HG02981 (cell line): ENCODE results near the gene C20orf96.
"Not testable (repeated sequence)": the region's sequence is repeated elsewhere in the genome, so short reads cannot be mapped to it uniquely, and the experiment has no call there.

Source experiments
- ATAC-seq: cut with Tn5 transposase; IDR thresholded peaks from one replicate; pipeline ENCODE4 v1.9.1; 2021; ENCODE audit warnings: mild to moderate bottlenecking, moderate library complexity; ENCODE audit not compliant: unreplicated experiment

C20orf96 gene, protein sequence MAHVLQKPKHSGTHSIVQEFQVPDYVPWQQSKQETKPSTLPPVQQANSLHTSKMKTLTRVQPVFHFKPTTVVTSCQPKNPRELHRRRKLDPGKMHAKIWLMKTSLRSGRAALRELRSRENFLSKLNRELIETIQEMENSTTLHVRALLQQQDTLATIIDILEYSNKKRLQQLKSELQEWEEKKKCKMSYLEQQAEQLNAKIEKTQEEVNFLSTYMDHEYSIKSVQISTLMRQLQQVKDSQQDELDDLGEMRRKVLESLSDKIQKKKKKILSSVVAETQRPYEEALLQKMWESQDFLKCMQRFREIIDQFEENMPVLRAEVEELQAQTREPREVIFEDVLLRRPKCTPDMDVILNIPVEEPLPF

GRCh38 chr20:290084-290831 lies at the start of gene C20orf96:
C20orf96 (minus strand) TSS chr20:290750; CDS start chr20:290610, 140 bp downstream.
- peak; percentile 87 for ATAC-seq

DNA sequence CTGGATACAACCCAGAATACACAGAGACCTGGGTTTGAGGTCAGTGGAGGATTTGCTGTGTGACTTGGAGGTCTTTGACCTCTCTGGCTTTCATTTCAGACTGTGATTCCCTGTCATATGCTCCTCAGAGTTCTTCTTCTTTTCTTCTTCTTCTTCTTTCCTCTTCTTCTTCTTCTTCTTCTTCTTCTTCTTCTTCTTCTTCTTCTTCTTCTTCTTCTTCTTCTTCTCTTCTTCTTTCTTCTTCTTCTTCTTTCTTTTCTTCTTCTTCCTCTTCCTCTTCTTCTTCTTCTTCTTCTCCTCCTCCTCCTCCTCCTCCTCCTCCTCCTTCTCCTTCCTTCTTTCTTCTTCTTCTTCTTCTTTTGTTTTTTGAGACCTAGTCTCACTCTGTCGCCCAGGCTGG lies 45.5 kb upstream of the C20orf96 start:
- not testable (repeated sequence) for ATAC-seq

DNA sequence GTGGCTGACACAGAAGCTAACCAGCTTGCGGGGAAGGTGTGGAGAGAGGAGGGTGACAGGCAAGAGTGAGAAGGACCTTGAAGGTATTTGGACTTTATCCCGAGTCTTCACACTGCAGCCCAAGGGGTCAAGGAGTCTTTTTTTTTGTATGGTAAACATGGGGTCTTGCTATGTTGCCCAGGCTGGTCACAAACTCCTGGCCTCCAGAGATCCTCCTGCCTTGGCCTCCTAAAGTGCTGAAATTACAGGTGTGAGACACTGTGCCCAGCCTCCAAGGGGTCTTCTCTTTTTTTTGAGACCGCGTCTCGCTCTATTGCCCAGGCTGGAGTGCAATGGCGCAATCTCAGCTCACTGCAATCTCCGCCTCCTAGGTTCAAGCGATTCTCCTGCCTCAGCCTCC lies 44.0 kb upstream of the C20orf96 start:
- ATAC-seq = no peak

GRCh38 chr20:330233-331149 lies 39.9 kb upstream of the C20orf96 start:
- no peak for ATAC-seq

DNA sequence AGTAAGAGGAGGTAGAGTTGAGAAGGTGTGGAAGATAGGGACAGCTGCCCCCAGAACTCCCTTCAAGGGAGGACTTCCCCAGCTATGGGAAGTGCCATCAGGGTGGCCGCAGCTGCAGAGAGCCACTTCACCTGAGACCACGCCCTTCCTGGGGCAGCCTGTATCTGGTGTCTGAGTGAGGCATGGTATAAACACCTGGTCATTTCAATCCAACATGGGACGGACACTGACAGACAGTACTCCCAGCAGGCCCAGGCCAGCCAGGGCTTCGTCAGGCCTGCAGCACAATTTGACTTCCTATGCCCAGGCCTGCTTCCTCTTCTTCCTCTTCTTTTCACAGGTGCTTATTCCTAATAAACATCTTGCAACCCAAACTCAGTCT lies 39.3 kb upstream of the C20orf96 start:
- ATAC-seq = no peak

- ATAC-seq = no peak
These were observed 38.6 kb upstream of the C20orf96 start for GRCh38 chr20:328975-329695.

DNA sequence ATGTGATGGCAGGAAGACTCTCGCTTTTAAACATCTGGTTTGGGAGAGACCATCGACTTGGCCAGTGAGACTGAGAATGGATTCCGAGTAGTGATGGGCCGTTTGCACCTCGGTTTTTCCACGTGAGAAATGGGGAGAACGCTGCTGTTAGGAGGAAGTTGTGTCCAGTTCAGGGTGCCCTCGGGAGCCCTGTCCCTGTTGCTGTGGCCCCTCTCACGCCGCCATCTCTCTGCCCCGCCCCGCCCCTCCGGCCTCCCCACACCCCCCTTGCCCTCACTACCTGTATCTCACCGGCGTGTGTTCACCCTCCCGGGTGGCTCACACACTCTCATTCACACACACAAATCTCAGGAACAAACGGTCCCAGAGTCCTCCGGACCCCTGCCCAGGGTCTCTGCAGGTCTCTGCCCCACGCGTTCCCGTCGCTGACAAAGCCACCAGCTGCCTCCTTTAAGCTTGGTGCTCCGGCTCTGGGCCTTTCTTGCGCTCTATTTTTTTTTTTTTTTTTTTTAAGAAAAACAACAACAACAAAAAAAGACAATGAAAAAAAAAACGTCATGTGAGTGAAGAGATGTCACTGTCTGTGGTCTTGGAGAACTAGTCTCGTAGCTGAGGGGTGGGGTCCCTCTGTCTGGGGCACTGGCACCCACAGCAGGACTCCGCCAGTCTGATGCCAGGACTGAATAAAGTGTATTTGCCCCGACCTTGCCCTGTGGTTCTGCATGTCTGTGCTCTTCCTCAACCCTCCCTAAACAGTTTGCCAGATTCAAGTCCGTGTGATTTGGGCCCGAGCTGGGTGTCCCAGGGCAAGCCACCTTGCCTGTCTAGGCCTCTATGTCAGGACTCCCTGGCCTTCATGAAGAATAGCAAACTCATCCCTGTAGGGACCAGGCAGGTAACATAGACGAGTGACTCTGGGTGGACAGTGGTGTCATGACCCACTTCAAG lies 37.8 kb upstream of the C20orf96 start:
- no peak for ATAC-seq

DNA sequence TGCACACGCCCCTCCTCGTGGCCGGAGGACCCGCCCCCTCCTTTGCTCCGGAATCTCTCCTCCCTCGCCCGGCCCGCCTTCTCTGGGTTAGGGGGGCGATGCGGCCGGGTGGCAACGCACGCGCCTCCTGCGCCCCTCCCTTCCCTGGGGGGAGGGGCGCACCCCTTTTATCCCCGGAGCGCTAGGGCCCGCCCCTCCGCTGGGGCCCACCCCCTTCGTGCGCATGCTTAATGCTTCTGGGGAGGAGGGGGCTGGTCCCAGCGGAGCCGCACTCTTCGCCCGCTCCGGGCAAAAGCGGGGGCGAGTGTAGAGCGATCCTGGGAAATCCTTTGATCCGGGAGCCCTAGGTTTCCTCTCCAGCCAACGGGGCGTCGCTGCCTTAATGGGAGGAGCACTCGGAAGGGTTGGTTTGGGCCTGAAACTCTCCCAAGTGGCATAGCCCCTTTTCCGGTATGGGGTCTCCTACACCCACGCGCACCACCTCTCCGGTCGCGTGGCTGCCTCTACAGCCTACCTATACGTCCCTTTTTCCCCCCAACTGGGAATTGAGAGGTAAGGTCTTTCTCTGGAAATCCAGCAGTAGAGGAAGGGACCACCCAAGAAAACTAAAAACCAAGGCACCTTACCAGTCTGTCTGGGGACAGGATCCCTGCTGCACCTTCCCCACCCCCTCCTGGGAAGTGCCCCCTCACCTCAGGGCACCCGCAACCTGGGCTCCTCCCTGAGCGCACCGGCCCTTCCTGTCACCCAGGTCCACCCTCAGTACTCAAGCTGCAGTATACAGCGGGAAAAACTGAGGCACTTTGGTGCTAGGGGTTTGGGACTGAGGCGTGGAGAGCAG lies 36.9 kb upstream of the C20orf96 start:
- ATAC-seq = no peak

- no peak for ATAC-seq
These were observed 36.2 kb upstream of the C20orf96 start for GRCh38 chr20:326645-327185.

GRCh38 chr20:325889-326644 lies 35.5 kb upstream of the C20orf96 start:
- peak; percentile 4 for ATAC-seq

DNA sequence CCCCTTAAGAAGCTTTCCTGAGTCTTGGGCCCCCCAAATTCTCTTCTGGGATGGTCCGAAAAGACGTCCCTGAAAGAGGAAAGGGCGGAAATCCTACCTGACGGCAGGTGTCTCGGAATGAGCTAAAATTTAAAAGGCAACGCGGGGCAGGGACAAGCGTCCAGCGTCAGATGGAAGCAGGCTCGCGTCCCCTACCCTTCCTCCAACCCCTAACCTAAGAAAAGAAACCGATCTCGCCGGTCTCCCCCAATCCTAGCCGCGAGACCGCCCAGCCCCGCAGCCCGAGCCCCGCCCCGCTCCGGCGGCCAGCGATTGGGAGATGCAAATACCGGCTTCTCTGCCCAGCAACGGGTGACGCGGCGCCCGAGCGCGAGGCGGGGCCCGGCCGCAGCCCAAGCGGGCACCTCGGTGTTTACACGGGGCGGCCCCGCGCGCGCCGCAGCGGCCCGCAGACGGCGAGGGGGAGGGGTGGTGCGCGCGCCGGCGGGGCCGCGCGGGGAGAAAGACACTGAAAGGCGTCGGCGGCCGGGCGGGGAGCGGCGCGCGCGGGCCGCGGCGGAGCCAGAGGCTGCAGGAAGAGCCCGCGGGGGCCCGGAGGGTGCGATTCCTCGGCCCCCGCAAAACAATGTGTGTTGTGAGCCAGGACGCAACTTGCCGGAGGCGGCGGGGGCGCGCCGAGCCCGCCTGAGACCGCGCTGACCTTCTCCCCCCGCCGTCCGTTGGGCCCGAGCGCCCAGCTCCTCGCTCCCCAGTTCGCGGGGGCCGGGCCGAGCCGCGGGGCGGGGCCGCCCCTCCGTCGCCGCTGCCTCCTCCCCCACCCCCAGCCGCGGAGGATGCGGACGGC lies 34.7 kb upstream of the C20orf96 start, which contains the start of gene SOX12:
TSS of gene SOX12 (plus strand) at position 508 of the 844 bp plus-strand sequence. CDS start 373 bp downstream, outside the sequence.
- ATAC-seq = peak; percentile 75

DNA sequence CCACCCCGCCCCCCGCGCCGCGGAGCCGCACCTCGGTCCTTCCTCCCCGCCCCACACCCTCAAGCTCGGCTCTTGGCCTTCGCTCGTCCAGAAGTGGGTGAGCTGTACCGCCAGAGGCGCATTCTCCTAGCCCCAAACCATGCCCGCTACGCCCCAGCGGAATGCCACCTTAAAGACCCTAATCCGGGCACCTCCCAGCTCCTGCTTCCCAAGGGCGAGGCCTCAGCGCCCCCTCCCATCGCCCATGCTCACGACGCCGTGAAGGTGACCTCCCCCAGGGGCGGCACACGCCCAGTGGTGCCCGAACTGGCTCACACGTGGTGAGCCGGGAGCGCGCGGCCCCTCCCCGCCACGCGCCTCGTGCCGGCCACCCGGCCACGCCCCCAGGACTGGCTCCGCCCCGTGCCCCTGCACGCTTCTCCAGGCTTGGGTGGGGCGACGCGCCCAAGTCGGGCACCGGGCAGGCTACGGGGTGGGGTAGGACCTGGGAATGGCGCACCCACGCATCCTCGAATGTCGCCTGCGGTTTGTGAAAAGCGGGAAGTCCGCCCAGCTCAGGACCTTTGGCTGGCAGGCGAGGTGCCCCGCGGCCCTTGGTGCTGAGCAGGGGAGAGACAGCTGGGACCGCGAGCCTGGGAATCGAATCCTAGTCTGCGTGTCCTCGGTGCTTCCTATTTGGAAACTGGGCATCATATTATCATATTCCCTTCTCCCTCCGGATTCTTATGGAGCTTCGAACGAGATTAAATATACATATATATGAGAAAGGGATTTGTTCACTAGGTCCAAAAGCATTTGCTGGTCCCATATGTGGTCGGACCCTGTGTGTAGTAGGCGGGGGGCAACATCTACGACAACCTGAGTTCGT lies 33.9 kb upstream of the C20orf96 start:
- peak; percentile 43 for ATAC-seq

DNA sequence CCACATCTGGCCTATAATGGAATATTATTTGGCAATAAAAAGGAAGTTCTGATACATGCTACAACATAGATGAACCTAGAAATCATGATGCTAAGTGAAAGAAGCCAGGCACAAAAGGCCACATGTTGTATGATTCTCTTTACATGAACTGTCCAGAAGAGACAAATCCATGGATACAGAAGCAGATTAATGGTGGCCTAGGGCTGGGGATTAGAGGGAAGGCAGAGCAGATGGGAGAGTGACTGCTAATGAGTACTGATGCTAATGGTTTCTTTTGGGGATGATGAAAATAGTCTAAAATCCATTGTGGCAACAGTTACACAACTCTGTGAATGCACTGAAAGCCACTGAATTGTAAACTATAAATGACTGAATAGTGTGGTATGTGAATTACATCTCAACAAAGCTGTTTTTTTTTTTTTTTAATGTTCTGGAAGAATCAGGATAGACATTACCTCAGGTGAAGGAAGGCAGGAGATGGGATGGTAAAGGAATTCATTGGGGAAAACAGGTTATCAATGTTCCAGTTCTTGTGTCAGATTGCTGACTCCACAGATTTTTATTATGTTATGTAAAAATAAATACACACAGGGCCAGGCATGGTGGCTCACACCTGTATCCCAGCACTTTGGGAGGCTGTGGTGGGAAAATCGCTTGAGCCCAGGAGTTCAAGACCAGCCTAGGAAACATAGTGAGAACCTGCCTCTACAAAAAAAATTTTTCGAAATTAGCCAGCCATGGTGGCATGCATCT lies 25.9 kb upstream of the C20orf96 start:
- ATAC-seq = no peak

DNA sequence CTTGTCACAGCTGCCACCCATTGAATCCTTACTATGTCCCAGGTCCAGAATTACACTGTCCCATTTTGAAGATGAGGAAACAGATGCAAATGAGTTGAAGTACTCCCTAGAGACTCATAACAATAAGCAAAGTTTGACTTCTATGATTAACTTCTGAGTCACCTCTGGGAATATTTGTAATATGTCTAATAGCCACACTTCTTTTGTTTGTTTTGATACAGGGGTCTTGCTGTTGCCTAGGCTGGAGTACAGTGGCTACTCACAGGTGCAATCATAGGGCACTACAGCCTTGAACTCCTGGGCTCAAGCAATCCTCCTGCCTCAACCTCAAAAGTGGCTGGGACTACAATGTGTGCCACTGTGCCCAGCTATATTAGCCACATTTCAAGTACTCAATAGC lies 23.4 kb upstream of the C20orf96 start:
- ATAC-seq = no peak

- ATAC-seq = no peak
These were observed 22.9 kb upstream of the C20orf96 start for GRCh38 chr20:313402-313801.
